CD4-positive, alpha-beta T cell treated with Interleukin-17A for 4 hours (primary cell): ENCODE data around the gene ABHD14A.
"Not testable (repeated sequence)": the region's sequence is repeated elsewhere in the genome, so short reads cannot be mapped to it uniquely, and the experiment has no call there.

ENCODE experiments used
- DNase-seq: peaks from one replicate; pipeline ENCODE4 v3.0.0-alpha.2; 2020; ENCODE audit warnings: mixed read lengths

Gene ABHD14A

GRCh38 chr3:51974963-51975851, at the start of gene ABHD14A:
Gene ABHD14A (plus strand): TSS chr3:51975064. CDS start chr3:51975136, 72 bp downstream.
- DNase-seq: peak; percentile 80

- no peak for DNase-seq
Measured at GRCh38 chr3:51927061-51927977, 47.5 kb upstream of the ABHD14A start.

DNA sequence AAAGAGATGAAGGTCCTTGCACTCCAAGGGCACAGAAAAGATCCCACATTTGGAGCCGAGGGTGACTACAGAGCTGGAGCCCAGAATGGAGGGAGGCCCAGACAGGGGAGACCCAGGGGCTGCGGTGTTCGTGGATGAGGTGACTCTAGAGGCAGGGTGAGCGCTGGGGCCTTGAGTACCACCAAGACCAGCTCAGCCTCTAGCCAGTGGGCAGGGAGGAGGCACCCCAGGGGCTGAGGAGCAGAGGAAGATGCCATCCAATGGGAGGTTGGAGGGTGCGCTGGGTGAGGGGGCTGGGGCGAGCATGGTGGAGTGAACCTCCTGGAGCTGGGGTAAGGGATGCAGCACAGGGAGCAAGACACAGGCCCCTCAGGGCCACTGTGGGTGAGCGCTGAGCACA, 46.4 kb upstream of the ABHD14A start:
- DNase-seq: no peak

DNA sequence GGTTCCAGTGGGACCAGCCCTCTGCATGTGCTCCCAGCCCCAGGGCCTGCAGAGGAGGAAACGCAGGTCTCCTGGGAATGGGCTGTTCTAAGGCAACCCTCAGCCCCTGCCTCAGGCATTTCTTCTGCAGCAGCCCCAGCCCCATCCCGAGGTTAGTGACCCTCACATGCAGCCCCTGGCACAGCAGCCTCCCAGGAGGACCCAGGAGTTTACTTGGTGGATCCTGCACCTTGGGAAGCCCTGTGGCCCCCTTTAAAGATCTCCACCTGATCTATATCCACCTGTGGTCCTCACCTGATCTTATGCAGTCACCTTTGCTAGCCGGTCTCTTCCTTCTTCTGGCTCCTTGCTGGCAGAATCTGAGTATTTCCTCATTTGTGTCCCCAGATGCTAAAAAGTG, 45.9 kb upstream of the ABHD14A start:
- not testable (repeated sequence) for DNase-seq

DNA sequence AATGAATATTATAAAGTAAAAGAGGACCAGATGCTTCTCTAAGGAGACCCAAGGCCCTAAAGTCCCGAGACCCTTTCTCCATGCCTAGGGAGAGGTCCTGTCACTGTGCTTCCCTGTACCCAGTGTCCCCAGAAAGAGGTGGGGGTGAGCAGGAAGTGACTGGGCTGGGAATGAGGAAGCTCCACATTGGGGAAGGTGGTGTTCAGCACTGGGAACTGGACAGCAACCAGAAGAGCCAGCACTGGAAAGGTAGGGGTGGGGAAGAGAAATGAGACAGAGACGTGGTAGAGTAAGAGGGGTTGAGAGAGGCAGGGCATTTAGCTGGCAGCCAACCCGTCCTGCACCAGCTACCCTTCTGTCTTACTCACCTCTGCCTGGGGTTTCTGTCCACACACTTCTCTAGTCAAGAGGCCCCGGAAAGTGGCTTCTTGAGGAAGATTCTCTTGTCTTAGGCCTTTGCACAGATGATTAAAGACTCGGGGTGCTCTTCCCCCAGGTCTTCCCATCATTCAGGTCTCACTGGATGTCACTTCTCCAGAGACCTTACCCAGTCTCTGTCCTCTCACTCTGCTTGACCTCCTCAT, 45.4 kb upstream of the ABHD14A start:
- DNase-seq: no peak

- no peak for DNase-seq
Measured at GRCh38 chr3:51930439-51930838, 44.4 kb upstream of the ABHD14A start.

GRCh38 chr3:51931756-51932155, 43.1 kb upstream of the ABHD14A start:
- DNase-seq: no peak

DNA sequence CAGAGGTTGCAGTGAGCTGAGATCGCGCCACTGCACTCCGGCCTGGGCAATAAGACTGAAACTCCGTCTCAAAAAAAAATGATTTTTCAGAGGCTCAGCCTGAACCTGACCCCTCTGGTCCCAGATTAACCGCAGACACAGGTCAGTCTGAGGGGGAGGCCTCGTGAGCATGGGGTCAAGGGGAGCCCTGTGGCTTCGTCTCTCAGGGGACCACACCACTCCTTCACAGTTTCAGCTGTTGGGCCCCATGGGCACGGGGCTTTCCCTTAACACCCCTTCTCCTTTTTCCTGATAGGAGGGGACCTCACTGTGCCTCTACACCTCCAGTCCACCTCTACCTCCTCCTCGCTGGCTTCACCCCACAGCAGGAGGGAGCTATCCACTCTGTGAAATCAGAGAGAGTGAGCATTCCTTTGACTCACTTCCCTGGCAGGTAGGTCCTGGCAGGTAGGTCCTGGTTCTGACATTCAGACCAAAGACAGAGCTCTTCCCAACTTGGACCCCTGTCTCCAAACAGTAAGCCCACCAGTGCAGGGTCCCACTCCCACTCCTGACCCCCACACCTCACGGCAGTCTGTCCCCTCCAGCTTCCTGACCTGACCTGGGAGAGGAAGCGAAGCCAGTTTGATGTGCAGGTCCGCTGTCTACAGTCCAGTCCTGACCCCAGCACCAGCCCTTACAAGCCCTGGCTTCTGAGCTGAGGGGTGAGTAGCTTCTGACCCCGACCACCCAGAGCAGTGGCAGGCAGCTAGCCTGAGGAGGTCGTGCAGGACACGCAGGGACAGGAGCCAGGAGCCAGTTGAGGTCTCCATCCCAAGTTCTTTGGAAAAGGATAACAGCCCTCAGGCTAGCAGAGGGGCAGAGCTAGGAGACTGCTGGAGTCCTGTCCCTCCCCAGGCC, 42.1 kb upstream of the ABHD14A start:
- DNase-seq: no peak

- DNase-seq: no peak
Measured at GRCh38 chr3:51933471-51934138, 41.3 kb upstream of the ABHD14A start.

DNA sequence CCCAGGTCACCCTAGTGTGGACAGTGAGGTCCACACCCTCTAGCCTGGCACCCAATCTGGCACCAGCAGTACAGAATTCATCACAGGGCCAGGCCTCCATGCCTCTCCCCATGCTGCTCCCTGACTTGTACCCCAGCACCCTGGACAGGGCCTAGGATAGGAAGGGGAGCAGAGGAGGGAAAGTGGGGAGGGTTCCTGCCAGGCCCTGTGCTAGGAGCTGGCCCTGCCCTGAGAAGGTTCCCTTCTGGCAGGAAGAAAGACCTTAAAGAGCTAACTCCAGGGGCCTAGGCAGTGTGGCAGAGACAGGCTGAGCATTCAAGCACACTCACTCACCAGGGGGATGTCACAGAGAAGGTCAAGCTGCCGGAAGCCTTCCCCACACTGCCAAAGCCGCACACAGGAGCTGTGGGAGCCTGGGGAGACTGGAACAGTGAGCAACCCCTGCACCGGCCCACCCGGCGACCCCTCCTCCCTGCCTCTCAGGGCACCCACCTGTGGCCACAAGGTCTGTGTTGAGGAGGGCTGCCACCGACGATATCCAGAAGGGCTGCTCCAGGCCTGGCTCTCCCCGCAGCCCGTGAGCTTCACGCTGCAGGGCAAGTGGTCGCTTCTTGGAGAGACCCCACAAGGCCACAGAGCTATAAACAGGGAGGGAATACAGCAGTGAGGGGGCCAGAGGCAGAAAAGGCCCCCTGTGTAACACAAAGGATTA, 40.6 kb upstream of the ABHD14A start:
- no peak for DNase-seq

GRCh38 chr3:51934991-51935885, 39.6 kb upstream of the ABHD14A start:
- no peak for DNase-seq

DNA sequence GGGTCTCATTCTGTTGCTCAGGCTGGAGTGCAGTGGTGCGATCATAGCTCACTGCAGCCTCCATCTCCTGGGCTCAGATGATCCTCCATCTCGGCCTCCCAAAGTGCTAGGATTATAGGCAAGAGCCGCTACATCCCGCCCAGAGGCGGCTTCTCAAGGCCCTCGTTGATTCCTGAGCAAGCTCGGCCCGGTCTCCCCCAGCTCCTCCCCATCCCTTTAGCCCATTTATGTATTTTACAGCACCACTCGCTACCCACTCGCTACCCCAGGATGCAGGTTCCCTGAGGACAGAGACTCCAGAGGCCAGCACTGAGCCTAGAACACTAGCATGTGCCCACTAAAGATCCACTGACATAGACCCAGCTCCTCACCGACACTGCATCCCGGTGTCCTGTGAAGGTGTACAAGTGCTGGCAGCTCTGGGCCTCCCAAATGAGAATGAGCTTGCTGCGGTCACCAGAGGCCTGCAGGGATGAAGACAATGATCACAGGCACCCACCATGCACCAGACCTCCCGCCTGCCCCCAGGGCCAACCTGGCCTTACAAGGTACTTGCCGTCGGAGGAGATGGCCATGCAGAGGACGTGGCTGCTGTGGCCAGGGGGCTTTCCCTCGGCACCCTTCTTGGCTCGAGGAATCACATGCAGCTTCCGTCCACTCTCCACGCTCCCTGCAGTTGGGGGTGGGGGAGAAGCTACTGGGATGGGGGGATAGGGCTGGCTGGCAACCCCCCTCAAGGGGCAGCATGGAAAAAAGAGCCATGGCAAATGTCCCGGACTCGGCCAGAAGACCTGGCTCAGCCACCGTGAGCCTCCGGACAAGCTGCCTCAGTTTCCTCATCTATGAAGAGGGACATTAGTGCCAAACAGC, 38.7 kb upstream of the ABHD14A start:
- DNase-seq: no peak

- DNase-seq: no peak
Measured at GRCh38 chr3:51937014-51937413, 37.9 kb upstream of the ABHD14A start.

GRCh38 chr3:51937611-51938450, 37.0 kb upstream of the ABHD14A start:
- DNase-seq: no peak

- no peak for DNase-seq
Measured at GRCh38 chr3:51938780-51939425, 36.0 kb upstream of the ABHD14A start.

- no peak for DNase-seq
Measured at GRCh38 chr3:51940648-51941462, 34.0 kb upstream of the ABHD14A start.

GRCh38 chr3:51941463-51941797, 33.4 kb upstream of the ABHD14A start:
- no peak for DNase-seq
